ENCODE data around the gene PML.

Gene PML

DNA sequence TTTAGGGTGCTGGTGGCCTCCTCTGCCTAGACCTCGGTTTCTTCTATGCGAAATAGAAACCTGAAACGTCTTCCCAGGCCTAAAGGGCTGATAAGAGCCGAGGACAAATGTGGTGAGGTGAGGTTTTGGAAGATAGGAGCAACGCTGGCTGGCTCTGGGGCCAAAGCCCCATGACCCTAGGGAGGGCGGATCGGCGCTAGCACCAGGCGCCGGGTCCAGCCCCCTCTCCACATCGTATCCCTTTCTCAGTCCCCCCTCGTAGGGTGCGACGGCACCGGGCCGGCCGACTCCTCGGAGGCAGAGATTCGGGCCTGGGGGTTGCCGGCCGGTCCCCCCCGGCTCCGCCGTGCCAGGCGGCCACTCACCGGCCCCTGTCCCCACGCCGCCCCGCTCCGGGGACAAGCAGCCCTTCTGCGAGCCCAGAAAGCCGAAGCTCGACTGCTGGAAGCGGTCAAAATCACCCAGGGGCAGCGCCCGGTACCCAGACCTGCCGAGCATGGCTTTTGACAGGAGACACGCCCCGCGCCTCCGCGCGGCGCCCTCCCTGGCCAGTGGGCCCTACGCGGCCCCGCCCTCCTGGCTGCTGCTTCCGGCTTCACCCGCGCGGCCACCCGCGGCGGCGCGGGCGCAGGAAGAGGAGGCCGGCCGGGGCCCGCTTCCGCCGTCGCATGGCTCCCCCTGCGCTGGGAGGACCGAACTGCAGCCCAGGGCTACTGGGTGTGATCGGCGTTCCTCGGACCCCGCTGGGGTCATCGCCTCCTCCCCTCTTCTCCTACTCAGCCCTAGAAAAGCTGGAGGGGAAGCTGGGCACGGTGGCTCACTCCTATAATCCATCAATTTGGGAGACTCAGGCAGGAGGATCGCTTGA lies 2.6 kb upstream of the PML start, which contains the start of gene STOML1:
Gene STOML1 (minus strand): TSS at position 570 of the 868 bp plus-strand sequence. CDS start 72 bp downstream, at position 498.
- TF ChIP-seq, protein P1, sequence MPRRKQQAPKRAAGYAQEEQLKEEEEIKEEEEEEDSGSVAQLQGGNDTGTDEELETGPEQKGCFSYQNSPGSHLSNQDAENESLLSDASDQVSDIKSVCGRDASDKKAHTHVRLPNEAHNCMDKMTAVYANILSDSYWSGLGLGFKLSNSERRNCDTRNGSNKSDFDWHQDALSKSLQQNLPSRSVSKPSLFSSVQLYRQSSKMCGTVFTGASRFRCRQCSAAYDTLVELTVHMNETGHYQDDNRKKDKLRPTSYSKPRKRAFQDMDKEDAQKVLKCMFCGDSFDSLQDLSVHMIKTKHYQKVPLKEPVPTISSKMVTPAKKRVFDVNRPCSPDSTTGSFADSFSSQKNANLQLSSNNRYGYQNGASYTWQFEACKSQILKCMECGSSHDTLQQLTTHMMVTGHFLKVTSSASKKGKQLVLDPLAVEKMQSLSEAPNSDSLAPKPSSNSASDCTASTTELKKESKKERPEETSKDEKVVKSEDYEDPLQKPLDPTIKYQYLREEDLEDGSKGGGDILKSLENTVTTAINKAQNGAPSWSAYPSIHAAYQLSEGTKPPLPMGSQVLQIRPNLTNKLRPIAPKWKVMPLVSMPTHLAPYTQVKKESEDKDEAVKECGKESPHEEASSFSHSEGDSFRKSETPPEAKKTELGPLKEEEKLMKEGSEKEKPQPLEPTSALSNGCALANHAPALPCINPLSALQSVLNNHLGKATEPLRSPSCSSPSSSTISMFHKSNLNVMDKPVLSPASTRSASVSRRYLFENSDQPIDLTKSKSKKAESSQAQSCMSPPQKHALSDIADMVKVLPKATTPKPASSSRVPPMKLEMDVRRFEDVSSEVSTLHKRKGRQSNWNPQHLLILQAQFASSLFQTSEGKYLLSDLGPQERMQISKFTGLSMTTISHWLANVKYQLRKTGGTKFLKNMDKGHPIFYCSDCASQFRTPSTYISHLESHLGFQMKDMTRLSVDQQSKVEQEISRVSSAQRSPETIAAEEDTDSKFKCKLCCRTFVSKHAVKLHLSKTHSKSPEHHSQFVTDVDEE (CRISPR knock-in tag; IDR thresholded peaks at IDR 0.05), result no peak
- peak; percentile 81 for ATAC-seq

- no peak for TF ChIP-seq ZNF70 (CRISPR knock-in tag; IDR thresholded peaks at IDR 0.05)
- TF ChIP-seq PATZ1 (CRISPR knock-in tag; IDR thresholded peaks at IDR 0.05; ENCODE audit: borderline replicate concordance), result no peak
- no peak for TF ChIP-seq ESRRG (CRISPR knock-in tag; IDR thresholded peaks at IDR 0.05)
- no peak for TF ChIP-seq ISL1 (CRISPR knock-in tag; IDR thresholded peaks at IDR 0.05)
- TF ChIP-seq PPARA (CRISPR knock-in tag; IDR thresholded peaks at IDR 0.05; ENCODE audit: borderline replicate concordance), result no peak
- no peak for TF ChIP-seq POU6F1 (CRISPR knock-in tag; IDR thresholded peaks at IDR 0.05; ENCODE audit: borderline replicate concordance, low read depth)
- TF ChIP-seq, protein P1 (CRISPR knock-in tag; IDR thresholded peaks at IDR 0.05), result no peak
- TF ChIP-seq RARB (CRISPR knock-in tag; IDR thresholded peaks at IDR 0.05), result no peak
- no peak for TF ChIP-seq OSR1 (CRISPR knock-in tag; IDR thresholded peaks at IDR 0.05)
- TF ChIP-seq ZFP3 (CRISPR knock-in tag; IDR thresholded peaks at IDR 0.05), result no peak
- no peak for TF ChIP-seq ZFP30 (CRISPR knock-in tag; IDR thresholded peaks at IDR 0.05)
- no peak for TF ChIP-seq CSDC2 (CRISPR knock-in tag; IDR thresholded peaks at IDR 0.05)
- TF ChIP-seq TCF4 (CRISPR knock-in tag; IDR thresholded peaks at IDR 0.05; ENCODE audit: borderline replicate concordance), result no peak
- TF ChIP-seq ZC3H10 (CRISPR knock-in tag; IDR thresholded peaks at IDR 0.05), result no peak
- TF ChIP-seq ARNTL (CRISPR knock-in tag; IDR thresholded peaks at IDR 0.05; ENCODE audit: borderline replicate concordance, low read depth), result no peak
- TF ChIP-seq SNAI2 (CRISPR knock-in tag; IDR thresholded peaks at IDR 0.05), result no peak
- ATAC-seq, result no peak
Observed at GRCh38 chr15:73992594-73992898, 2.0 kb upstream of the PML start.

DNA sequence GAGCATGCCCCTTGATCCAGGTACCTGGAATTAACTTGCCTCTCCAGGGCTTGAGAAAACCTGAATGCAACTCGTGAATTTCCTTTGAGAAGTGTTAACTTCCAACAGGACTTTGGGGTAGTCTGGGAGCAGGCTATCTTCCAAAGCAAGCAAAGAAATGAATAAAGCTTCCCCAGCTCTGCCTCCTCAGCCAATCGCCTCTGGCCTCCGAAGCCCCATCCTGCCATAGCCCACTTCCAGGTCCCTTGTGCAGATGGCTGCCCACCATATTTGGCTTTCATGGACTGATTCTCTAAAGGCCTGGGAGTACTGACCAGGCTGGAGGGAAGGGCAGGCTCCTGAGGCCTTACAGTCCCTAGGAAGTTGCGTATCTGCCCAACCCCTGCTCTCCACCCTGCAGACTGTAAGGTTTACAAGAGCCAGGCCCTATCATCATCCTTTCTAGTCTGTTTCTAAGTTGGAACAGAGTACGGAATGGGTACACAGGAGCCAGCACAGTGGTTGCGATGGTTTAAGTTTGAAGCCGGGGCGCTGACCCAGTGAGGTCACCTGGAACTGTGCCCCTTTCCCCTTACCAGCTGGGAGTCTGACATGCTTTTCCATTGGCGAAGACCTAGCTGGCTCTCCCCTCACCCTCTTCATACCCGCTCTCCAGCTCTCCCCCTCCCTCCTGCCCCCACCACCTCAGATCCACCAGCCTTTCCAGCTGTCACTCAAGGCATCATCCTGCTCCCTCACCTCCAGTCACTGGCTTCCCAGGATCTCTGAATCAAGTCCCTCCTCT lies 1.1 kb upstream of the PML start:
- TF ChIP-seq POU6F1 (CRISPR knock-in tag; IDR thresholded peaks at IDR 0.05; ENCODE audit: borderline replicate concordance, low read depth) (no peak), ZNF565 (CRISPR knock-in tag; conservative IDR thresholded peaks at IDR 0.05; ENCODE audit: low read depth) (no peak), ZNF8 (CRISPR knock-in tag; IDR thresholded peaks at IDR 0.05) (no peak), TCF4 (CRISPR knock-in tag; IDR thresholded peaks at IDR 0.05; ENCODE audit: borderline replicate concordance) (no peak), BACH2 (CRISPR knock-in tag; IDR thresholded peaks at IDR 0.05; ENCODE audit: borderline replicate concordance) (no peak), PATZ1 (CRISPR knock-in tag; IDR thresholded peaks at IDR 0.05; ENCODE audit: borderline replicate concordance) (no peak)
- no peak for ATAC-seq
